WTC11 (cell line): Measurements from ENCODE around the gene LASP1. TPM values are rescaled to one million over a fixed set of nuclear protein-coding genes. Genes with fewer than 3 reads are reported as not detected.

Experiments used
- ATAC-seq: fragments of 200-7000 bp; cut with Tn5 transposase; 2 replicates; pipeline ENCODE4 v1.10.0; 2021; ENCODE audit warnings: mild to moderate bottlenecking, moderate library complexity
- CTCF ChIA-PET: fragments of 300-600 bp; sonication (Branson Sonifier 250); formaldehyde crosslinking; loops from one replicate; lab custom pipeline; 2021; ENCODE audit warnings: antibody characterized with exemption; lab: Charles Lee
- POLR2A ChIA-PET: fragments of 350-600 bp; sonication (Branson Sonifier 250); formaldehyde crosslinking; loops from one replicate; lab custom pipeline; 2021; ENCODE audit warnings: antibody characterized with exemption; lab: Charles Lee
- DNase-seq: peaks from one replicate; pipeline ENCODE4 v3.0.0; 2021; ENCODE audit warnings: low spot score
- H3K27ac Mint-ChIP-seq: 2 replicates; pipeline ENCODE4 v1.8.0; 2021; ENCODE audit warnings: mixed read lengths
- H3K27me3 Mint-ChIP-seq: 2 replicates; pipeline ENCODE4 v1.8.0; 2021; ENCODE audit warnings: low read depth, mild to moderate bottlenecking, moderate library complexity, mixed read lengths
- H3K36me3 Mint-ChIP-seq: 2 replicates; pipeline ENCODE4 v1.8.0; 2021; ENCODE audit warnings: mixed read lengths
- H3K4me1 Mint-ChIP-seq: 2 replicates; pipeline ENCODE4 v1.8.0; 2022; ENCODE audit warnings: mixed read lengths
- H3K4me3 Mint-ChIP-seq: 2 replicates; pipeline ENCODE4 v1.8.0; 2021; ENCODE audit warnings: mild to moderate bottlenecking, moderate library complexity, mixed read lengths
- H3K9me3 Mint-ChIP-seq: 2 replicates; pipeline ENCODE4 v1.8.0; 2021; ENCODE audit warnings: mixed read lengths
- CTCF ChIP-seq: fragments of 200-600 bp; IDR thresholded peaks from 2 replicates; pipeline ENCODE4 v1.8.0; 2022; ENCODE audit warnings: antibody characterized with exemption
- FOXP1 ChIP-seq: sonication (generic); formaldehyde crosslinking; IDR thresholded peaks from 2 replicates; pipeline ENCODE4 v1.8.0; 2022; ENCODE audit warnings: missing genetic modification reagents, mild to moderate bottlenecking, moderate library complexity, borderline replicate concordance
- GABPB1 ChIP-seq: sonication (generic); formaldehyde crosslinking; IDR thresholded peaks from 2 replicates; pipeline ENCODE4 v1.8.1; 2023; ENCODE audit warnings: mild to moderate bottlenecking, missing genetic modification reagents
- GRHL2 ChIP-seq: fragments of 250-450 bp; sonication (Bioruptor Pico); IDR thresholded peaks from 2 replicates; pipeline ENCODE4 v1.8.0; 2022; ENCODE audit warnings: mild to moderate bottlenecking, moderate library complexity; ENCODE audit not compliant: insufficient replicate concordance, severe bottlenecking
- JUN ChIP-seq: sonication (generic); formaldehyde crosslinking; IDR thresholded peaks from 2 replicates; pipeline ENCODE4 v1.8.0; 2023; ENCODE audit warnings: mild to moderate bottlenecking, missing genetic modification reagents
- NFATC4 ChIP-seq: fragments of 250-450 bp; sonication (Bioruptor Pico); IDR thresholded peaks from 2 replicates; pipeline ENCODE4 v1.9.0; 2021; ENCODE audit warnings: mild to moderate bottlenecking
- NR3C1 ChIP-seq: sonication (generic); formaldehyde crosslinking; conservative IDR thresholded peaks from 2 replicates; pipeline ENCODE4 v1.8.1; 2023; ENCODE audit warnings: low read depth, mild to moderate bottlenecking, missing genetic modification reagents
- PREB ChIP-seq: sonication (generic); formaldehyde crosslinking; IDR thresholded peaks from 2 replicates; pipeline ENCODE4 v1.8.1; 2022; ENCODE audit warnings: mild to moderate bottlenecking, missing genetic modification reagents, moderate library complexity, borderline replicate concordance
- PRRX2 ChIP-seq: fragments of 250-450 bp; sonication (Bioruptor Pico); IDR thresholded peaks from 2 replicates; pipeline ENCODE4 v1.8.0; 2021; ENCODE audit warnings: mild to moderate bottlenecking
- RELA ChIP-seq: sonication (generic); formaldehyde crosslinking; IDR thresholded peaks from 2 replicates; pipeline ENCODE4 v1.8.1; 2022; ENCODE audit warnings: missing genetic modification reagents, mild to moderate bottlenecking, borderline replicate concordance
- SOX15 ChIP-seq: fragments of 250-450 bp; sonication (Bioruptor Pico); IDR thresholded peaks from 2 replicates; pipeline ENCODE4 v1.9.0; 2021; ENCODE audit warnings: mild to moderate bottlenecking
- SP1 ChIP-seq: sonication (generic); formaldehyde crosslinking; conservative IDR thresholded peaks from 2 replicates; pipeline ENCODE4 v1.8.1; 2022; ENCODE audit warnings: missing genetic modification reagents
- TP53 ChIP-seq: sonication (generic); formaldehyde crosslinking; IDR thresholded peaks from 2 replicates; pipeline ENCODE4 v1.8.1; 2023; ENCODE audit warnings: mild to moderate bottlenecking, missing genetic modification reagents
- USF1 ChIP-seq: sonication (generic); formaldehyde crosslinking; IDR thresholded peaks from 2 replicates; pipeline ENCODE4 v1.8.0; 2022; ENCODE audit warnings: mild to moderate bottlenecking, missing genetic modification reagents
- ZNF219 ChIP-seq: sonication (generic); formaldehyde crosslinking; IDR thresholded peaks from 2 replicates; pipeline ENCODE4 v1.8.0; 2023; ENCODE audit warnings: missing genetic modification reagents, mild to moderate bottlenecking, borderline replicate concordance
- ZNF396 ChIP-seq: fragments of 250-450 bp; sonication (Bioruptor Pico); IDR thresholded peaks from 2 replicates; pipeline ENCODE4 v1.8.0; 2021; ENCODE audit warnings: mild to moderate bottlenecking, moderate library complexity, borderline replicate concordance
- total RNA-seq: library from RNA; stranded (reverse); gene quantifications from 3 replicates; pipeline ENCODE4 v1.2.3, GENCODE V29; 2021
- TF ChIP-seq, protein P1 (sequence below): fragments of 250-450 bp; sonication (Bioruptor Pico); IDR thresholded peaks from 2 replicates; pipeline ENCODE4 v2.1.2; 2022; ENCODE audit warnings: mild to moderate bottlenecking, moderate library complexity
- TF ChIP-seq, protein P2 (sequence below): sonication (generic); formaldehyde crosslinking; IDR thresholded peaks from 2 replicates; pipeline ENCODE4 v1.8.0; 2023; ENCODE audit warnings: missing genetic modification reagents
- TF ChIP-seq, protein P3 (sequence below): fragments of 250-450 bp; sonication (Bioruptor Pico); IDR thresholded peaks from 2 replicates; pipeline ENCODE4 v1.9.0; 2021; ENCODE audit warnings: mild to moderate bottlenecking
- TF ChIP-seq, protein P4 (sequence below): sonication (generic); formaldehyde crosslinking; IDR thresholded peaks from 2 replicates; pipeline ENCODE4 v1.8.0; 2022; ENCODE audit warnings: missing genetic modification reagents

The LASP1 gene
- total RNA-seq, 1 experiment from 2014 or later, result 139 TPM

GRCh38 chr17:38908676-38909181, 38.9 kb downstream of the LASP1 start (continued):
- TF ChIP-seq USF1 (CRISPR knock-in tag) (no peak), RELA (CRISPR knock-in tag) (no peak), SP1 (CRISPR knock-in tag) (no peak), ZNF396 (CRISPR knock-in tag) (no peak), GRHL2 (CRISPR knock-in tag) (no peak), JUN (no peak), NR3C1 (CRISPR knock-in tag) (no peak), FOXP1 (CRISPR knock-in tag) (no peak)
- TF ChIP-seq, protein P1, sequence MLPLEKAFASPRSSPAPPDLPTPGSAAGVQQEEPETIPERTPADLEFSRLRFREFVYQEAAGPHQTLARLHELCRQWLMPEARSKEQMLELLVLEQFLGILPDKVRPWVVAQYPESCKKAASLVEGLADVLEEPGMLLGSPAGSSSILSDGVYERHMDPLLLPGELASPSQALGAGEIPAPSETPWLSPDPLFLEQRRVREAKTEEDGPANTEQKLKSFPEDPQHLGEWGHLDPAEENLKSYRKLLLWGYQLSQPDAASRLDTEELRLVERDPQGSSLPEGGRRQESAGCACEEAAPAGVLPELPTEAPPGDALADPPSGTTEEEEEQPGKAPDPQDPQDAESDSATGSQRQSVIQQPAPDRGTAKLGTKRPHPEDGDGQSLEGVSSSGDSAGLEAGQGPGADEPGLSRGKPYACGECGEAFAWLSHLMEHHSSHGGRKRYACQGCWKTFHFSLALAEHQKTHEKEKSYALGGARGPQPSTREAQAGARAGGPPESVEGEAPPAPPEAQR (CRISPR knock-in tag), result no peak

- ATAC-seq, result no peak
- ChIA-PET POLR2A (no interaction called here), CTCF (interaction anchor here (0.5 to 1.0 kb wide), 3 partner anchors 9 to 66 kb away, joined by 3 to 6 read pairs (median 4); partner anchors contain the start of gene LASP1NB)
- Mint-ChIP-seq H3K36me3 (peaks cover 10% of the 10 kb centered on the region; the same call in 1 of the 2 replicates), H3K27me3 (no peaks in the 10 kb centered on the region), H3K27ac (no peak overlapping the region), H3K9me3 (no peaks in the 10 kb centered on the region), H3K4me3 (no peak overlapping the region), H3K4me1 (peaks cover 18% of the 10 kb centered on the region)
- DNase-seq, result no peak
- TF ChIP-seq, protein P2, sequence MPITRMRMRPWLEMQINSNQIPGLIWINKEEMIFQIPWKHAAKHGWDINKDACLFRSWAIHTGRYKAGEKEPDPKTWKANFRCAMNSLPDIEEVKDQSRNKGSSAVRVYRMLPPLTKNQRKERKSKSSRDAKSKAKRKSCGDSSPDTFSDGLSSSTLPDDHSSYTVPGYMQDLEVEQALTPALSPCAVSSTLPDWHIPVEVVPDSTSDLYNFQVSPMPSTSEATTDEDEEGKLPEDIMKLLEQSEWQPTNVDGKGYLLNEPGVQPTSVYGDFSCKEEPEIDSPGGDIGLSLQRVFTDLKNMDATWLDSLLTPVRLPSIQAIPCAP (CRISPR knock-in tag), result no peak
These were observed 40.5 kb downstream of the LASP1 start for GRCh38 chr17:38910325-38910724.

DNA sequence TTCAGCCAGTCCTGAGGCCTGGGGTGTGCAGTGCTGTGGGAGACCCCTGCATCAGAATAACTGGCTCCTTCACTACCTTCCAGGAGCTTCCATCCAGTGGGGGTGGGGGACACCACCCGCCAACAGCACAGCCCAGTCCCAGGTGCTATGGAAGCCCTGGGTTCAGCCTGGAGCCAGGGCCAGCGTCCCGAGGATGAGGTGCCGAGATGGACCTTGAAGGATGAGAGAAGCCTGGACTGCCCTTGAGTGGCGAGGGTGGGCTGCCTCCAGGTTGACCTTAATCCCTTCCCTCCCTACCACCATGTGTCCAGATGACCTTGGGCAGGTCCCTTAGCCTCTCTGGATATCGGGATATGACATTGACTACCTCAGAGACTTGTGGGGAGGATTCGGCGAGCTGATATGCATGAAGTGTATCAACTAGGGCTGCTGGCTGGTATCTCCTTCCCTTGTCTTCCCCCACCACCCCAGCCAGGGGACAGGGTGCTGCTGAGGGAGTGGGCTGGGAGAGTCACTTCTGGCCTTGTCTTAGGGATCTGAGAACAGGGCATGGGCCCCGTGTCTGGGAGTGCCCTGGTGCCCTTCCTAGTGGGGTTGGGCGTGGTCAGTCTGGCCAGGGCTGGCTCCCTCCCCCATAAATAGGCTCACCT, 41.3 kb downstream of the LASP1 start:
- Mint-ChIP-seq H3K27me3 (no peaks in the 10 kb centered on the region), H3K4me3 (no peak overlapping the region), H3K9me3 (no peaks in the 10 kb centered on the region), H3K4me1 (peaks cover 18% of the 10 kb centered on the region), H3K27ac (no peak overlapping the region), H3K36me3 (peaks cover 17% of the 10 kb centered on the region)
- POLR2A ChIA-PET, result interaction anchor here (0.6 kb wide), 1 partner anchor 158 kb away, joined by 3 read pairs; no protein-coding TSS in a partner anchor
- DNase-seq (no peak), ATAC-seq (no peak)
- CTCF ChIA-PET, result interaction anchor here (1.0 kb wide), 1 partner anchor 14 kb away, joined by 6 read pairs; the partner anchor contains the start of gene LASP1NB
- TF ChIP-seq PRRX2 (no peak), FOXP1 (CRISPR knock-in tag) (no peak), JUN (no peak), CTCF (no peak), NFATC4 (CRISPR knock-in tag) (no peak), SOX15 (no peak), GABPB1 (CRISPR knock-in tag) (no peak), PREB (CRISPR knock-in tag) (no peak), TP53 (CRISPR knock-in tag) (no peak), ZNF219 (no peak)
- TF ChIP-seq, protein P3, sequence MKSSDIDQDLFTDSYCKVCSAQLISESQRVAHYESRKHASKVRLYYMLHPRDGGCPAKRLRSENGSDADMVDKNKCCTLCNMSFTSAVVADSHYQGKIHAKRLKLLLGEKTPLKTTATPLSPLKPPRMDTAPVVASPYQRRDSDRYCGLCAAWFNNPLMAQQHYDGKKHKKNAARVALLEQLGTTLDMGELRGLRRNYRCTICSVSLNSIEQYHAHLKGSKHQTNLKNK, result no peak
- TF ChIP-seq, protein P2 (CRISPR knock-in tag), result no peak
- TF ChIP-seq, protein P4, sequence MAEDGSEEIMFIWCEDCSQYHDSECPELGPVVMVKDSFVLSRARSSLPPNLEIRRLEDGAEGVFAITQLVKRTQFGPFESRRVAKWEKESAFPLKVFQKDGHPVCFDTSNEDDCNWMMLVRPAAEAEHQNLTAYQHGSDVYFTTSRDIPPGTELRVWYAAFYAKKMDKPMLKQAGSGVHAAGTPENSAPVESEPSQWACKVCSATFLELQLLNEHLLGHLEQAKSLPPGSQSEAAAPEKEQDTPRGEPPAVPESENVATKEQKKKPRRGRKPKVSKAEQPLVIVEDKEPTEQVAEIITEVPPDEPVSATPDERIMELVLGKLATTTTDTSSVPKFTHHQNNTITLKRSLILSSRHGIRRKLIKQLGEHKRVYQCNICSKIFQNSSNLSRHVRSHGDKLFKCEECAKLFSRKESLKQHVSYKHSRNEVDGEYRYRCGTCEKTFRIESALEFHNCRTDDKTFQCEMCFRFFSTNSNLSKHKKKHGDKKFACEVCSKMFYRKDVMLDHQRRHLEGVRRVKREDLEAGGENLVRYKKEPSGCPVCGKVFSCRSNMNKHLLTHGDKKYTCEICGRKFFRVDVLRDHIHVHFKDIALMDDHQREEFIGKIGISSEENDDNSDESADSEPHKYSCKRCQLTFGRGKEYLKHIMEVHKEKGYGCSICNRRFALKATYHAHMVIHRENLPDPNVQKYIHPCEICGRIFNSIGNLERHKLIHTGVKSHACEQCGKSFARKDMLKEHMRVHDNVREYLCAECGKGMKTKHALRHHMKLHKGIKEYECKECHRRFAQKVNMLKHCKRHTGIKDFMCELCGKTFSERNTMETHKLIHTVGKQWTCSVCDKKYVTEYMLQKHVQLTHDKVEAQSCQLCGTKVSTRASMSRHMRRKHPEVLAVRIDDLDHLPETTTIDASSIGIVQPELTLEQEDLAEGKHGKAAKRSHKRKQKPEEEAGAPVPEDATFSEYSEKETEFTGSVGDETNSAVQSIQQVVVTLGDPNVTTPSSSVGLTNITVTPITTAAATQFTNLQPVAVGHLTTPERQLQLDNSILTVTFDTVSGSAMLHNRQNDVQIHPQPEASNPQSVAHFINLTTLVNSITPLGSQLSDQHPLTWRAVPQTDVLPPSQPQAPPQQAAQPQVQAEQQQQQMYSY (CRISPR knock-in tag), result no peak
